ENCODE data around the gene KCNQ1. TPM values are rescaled to one million over a fixed set of nuclear protein-coding genes. Genes with fewer than 3 reads are reported as not detected.

The KCNQ1 gene
- total RNA-seq, 3 donors from 2014 or later, result 15.5 to 44.7 (median 37.4) TPM

DNA sequence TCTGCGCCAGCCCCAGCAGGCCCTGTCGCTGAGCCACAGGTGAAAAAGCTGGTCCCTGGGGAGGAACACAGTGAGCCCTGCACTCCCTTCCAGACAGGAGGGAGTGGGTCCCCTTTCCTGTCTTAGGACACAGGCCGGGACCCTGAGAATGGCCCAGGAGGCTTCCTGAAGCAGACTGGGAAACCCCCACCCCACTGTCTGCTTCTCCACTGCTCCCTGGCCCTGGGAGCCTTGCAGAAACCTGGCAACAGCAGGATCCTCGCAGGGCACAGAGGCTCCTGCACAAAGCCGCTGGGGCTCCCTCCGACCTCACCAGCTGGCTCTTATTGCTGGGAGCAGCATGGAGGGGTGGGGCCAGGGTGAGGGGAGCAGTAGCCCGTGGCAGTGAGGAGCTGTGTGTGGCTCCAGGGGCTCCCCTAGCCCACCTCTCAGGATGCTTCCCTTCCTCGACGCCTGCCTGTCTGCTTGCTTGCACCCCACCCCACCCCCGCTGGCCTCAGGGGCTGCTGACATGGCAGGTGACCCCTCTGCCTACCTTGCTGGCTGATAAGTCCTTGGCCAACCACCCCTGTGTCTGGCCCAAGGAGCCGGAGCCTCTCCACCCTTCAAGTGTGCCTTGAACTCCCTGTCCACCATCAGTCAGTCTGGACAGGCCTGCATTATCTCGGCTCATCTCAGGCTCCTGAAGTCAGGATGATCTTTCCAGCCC, 327.1 kb downstream of the KCNQ1 start:
- Histone ChIP-seq H3K4me3 (no peak overlapping the region), H3K9me3 (no peaks in the 10 kb centered on the region), H3K36me3 (ENCODE audit: low read depth) (no peaks in the 10 kb centered on the region), H3K4me1 (ENCODE audit: low read depth) (no peaks in the 10 kb centered on the region)
- ATAC-seq (no peak), DNase-seq (peak in 2 of 3 donors; percentile 17 to 44)
- no peak for TF ChIP-seq CTCF (IDR thresholded peaks at IDR 0.05)
- intact Hi-C loops (cut with DNase I, micrococcal nuclease), result no loop called here

GRCh38 chr11:2772544-2773031, 327.8 kb downstream of the KCNQ1 start:
- intact Hi-C loops (cut with DNase I, micrococcal nuclease), result no loop called here
- no peak for TF ChIP-seq CTCF (IDR thresholded peaks at IDR 0.05)
- DNase-seq, result peak in 2 of 3 donors; percentile 20 to 27

GRCh38 chr11:2774173-2775082, 329.6 kb downstream of the KCNQ1 start:
- no peak for TF ChIP-seq CTCF (IDR thresholded peaks at IDR 0.05)
- DNase-seq, result peak in 1 of 3 donors; percentile 20
- intact Hi-C loops (cut with DNase I, micrococcal nuclease), result no loop called here
- peaks cover 7% of the 10 kb centered on the region for H3K4me1 ChIP-seq (ENCODE audit: low read depth)
- H3K9me3 ChIP-seq, result no peaks in the 10 kb centered on the region
- ATAC-seq, result no peak
- H3K36me3 ChIP-seq (ENCODE audit: low read depth), result no peaks in the 10 kb centered on the region
- H3K4me3 ChIP-seq, result no peak overlapping the region

More at GRCh38 chr11:2772544-2773031, 327.8 kb downstream of the KCNQ1 start:
- Histone ChIP-seq H3K4me3 (no peak overlapping the region), H3K9me3 (no peaks in the 10 kb centered on the region), H3K36me3 (ENCODE audit: low read depth) (no peaks in the 10 kb centered on the region), H3K4me1 (ENCODE audit: low read depth) (no peaks in the 10 kb centered on the region)
- peak; percentile 17 for ATAC-seq

GRCh38 chr11:2775083-2775625, 330.3 kb downstream of the KCNQ1 start:
- TF ChIP-seq CTCF (IDR thresholded peaks at IDR 0.05), result no peak
- Histone ChIP-seq H3K4me3 (no peak overlapping the region), H3K9me3 (no peaks in the 10 kb centered on the region), H3K36me3 (ENCODE audit: low read depth) (no peaks in the 10 kb centered on the region), H3K4me1 (ENCODE audit: low read depth) (peaks cover 12% of the 10 kb centered on the region)
- ATAC-seq (no peak), DNase-seq (peak in 2 of 3 donors; percentile 12 to 27)
- intact Hi-C loops (cut with DNase I, micrococcal nuclease), result no loop called here

- DNase-seq (peak in 2 of 3 donors; percentile 17 to 41), ATAC-seq (no peak)
- H3K4me1 ChIP-seq (ENCODE audit: low read depth), result peaks cover 12% of the 10 kb centered on the region
- no peak for TF ChIP-seq CTCF (IDR thresholded peaks at IDR 0.05)
- H3K9me3 ChIP-seq, result no peaks in the 10 kb centered on the region
- H3K36me3 ChIP-seq (ENCODE audit: low read depth), result no peaks in the 10 kb centered on the region
- no peak overlapping the region for H3K4me3 ChIP-seq
- intact Hi-C loops (cut with DNase I, micrococcal nuclease), result no loop called here
Observed at GRCh38 chr11:2775626-2776350, 331.0 kb downstream of the KCNQ1 start.
